ENCODE measurements around the gene COL12A1.

The COL12A1 gene

GRCh38 chr6:75205776-75206575, at the start of gene COL12A1:
TSS of gene COL12A1 (minus strand) at chr6:75206053. CDS start at chr6:75202792, 3,261 bp downstream.
- no peak for DNase-seq (ENCODE audit: low read depth)

GRCh38 chr6:75250552-75250951, 44.7 kb upstream of the COL12A1 start:
- no peak for DNase-seq (ENCODE audit: low read depth)

- no peak for DNase-seq (ENCODE audit: low read depth)
Measured at GRCh38 chr6:75249837-75250236, 44.0 kb upstream of the COL12A1 start.

GRCh38 chr6:75246386-75246785, 40.5 kb upstream of the COL12A1 start:
- DNase-seq (ENCODE audit: low read depth), result no peak

GRCh38 chr6:75244063-75244584, 38.3 kb upstream of the COL12A1 start:
- DNase-seq (ENCODE audit: low read depth), result no peak

- DNase-seq (ENCODE audit: low read depth), result peak; percentile 68
Measured at GRCh38 chr6:75243333-75244062, 37.6 kb upstream of the COL12A1 start, which contains the start of gene COX7A2. TSS of gene COX7A2 (minus strand) at chr6:75243801. CDS start at chr6:75243734, 67 bp downstream.

- no peak for DNase-seq (ENCODE audit: low read depth)
Measured at GRCh38 chr6:75236630-75237029, 30.8 kb upstream of the COL12A1 start.

GRCh38 chr6:75235271-75235670, 29.4 kb upstream of the COL12A1 start:
- DNase-seq (ENCODE audit: low read depth), result no peak

- no peak for DNase-seq (ENCODE audit: low read depth)
Measured at GRCh38 chr6:75234126-75234865, 28.4 kb upstream of the COL12A1 start.

- DNase-seq (ENCODE audit: low read depth), result no peak
Measured at GRCh38 chr6:75233092-75233615, 27.3 kb upstream of the COL12A1 start.

GRCh38 chr6:75230484-75231325, 24.9 kb upstream of the COL12A1 start:
- DNase-seq (ENCODE audit: low read depth), result no peak

GRCh38 chr6:75224303-75224926, 18.6 kb upstream of the COL12A1 start:
- no peak for DNase-seq (ENCODE audit: low read depth)

- no peak for DNase-seq (ENCODE audit: low read depth)
Measured at GRCh38 chr6:75223428-75223827, 17.6 kb upstream of the COL12A1 start.

GRCh38 chr6:75222261-75222660, 16.4 kb upstream of the COL12A1 start:
- no peak for DNase-seq (ENCODE audit: low read depth)

GRCh38 chr6:75221116-75221515, 15.3 kb upstream of the COL12A1 start:
- DNase-seq (ENCODE audit: low read depth), result no peak

GRCh38 chr6:75220357-75220756, 14.5 kb upstream of the COL12A1 start:
- DNase-seq (ENCODE audit: low read depth), result no peak

GRCh38 chr6:75219263-75219662, 13.4 kb upstream of the COL12A1 start:
- no peak for DNase-seq (ENCODE audit: low read depth)

GRCh38 chr6:75217193-75217592, 11.3 kb upstream of the COL12A1 start:
- DNase-seq (ENCODE audit: low read depth), result no peak

GRCh38 chr6:75215291-75215690, 9.4 kb upstream of the COL12A1 start:
- no peak for DNase-seq (ENCODE audit: low read depth)

GRCh38 chr6:75213732-75214131, 7.9 kb upstream of the COL12A1 start:
- DNase-seq (ENCODE audit: low read depth), result no peak

GRCh38 chr6:75213112-75213511, 7.3 kb upstream of the COL12A1 start:
- no peak for DNase-seq (ENCODE audit: low read depth)
